GM21529 (cell line): ENCODE measurements around the gene FAM13C.
"Not testable (repeated sequence)": the region's sequence is repeated elsewhere in the genome, so short reads cannot be mapped to it uniquely, and the experiment has no call there.

ENCODE experiments used
- ATAC-seq: cut with Tn5 transposase; IDR thresholded peaks from one replicate; pipeline ENCODE4 v1.9.1; 2021; ENCODE audit not compliant: unreplicated experiment

Gene FAM13C

GRCh38 chr10:59362144-59362958 lies at the start of gene FAM13C:
FAM13C (minus strand) TSS chr10:59362549; CDS start chr10:59362460, 89 bp downstream.
- ATAC-seq = no peak

GRCh38 chr10:59405235-59405634 lies 42.9 kb upstream of the FAM13C start:
- ATAC-seq = no peak

- ATAC-seq = no peak
Observed at GRCh38 chr10:59400214-59400613, 37.9 kb upstream of the FAM13C start.

- not testable (repeated sequence) for ATAC-seq
Observed at GRCh38 chr10:59399329-59399728, 37.0 kb upstream of the FAM13C start.

- no peak for ATAC-seq
Observed at GRCh38 chr10:59397961-59398360, 35.6 kb upstream of the FAM13C start.

- ATAC-seq = no peak
Observed at GRCh38 chr10:59395984-59396383, 33.6 kb upstream of the FAM13C start.

- ATAC-seq = no peak
Observed at GRCh38 chr10:59393349-59393748, 31.0 kb upstream of the FAM13C start.

GRCh38 chr10:59391060-59391459 lies 28.7 kb upstream of the FAM13C start:
- ATAC-seq = no peak

GRCh38 chr10:59388671-59388976 lies 26.3 kb upstream of the FAM13C start:
- ATAC-seq = no peak

GRCh38 chr10:59387951-59388670 lies 25.8 kb upstream of the FAM13C start:
- no peak for ATAC-seq

GRCh38 chr10:59384761-59385160 lies 22.4 kb upstream of the FAM13C start:
- no peak for ATAC-seq

GRCh38 chr10:59383908-59384307 lies 21.6 kb upstream of the FAM13C start:
- ATAC-seq = no peak

- ATAC-seq = no peak
Observed at GRCh38 chr10:59383436-59383835, 21.1 kb upstream of the FAM13C start.

- no peak for ATAC-seq
Observed at GRCh38 chr10:59382831-59383295, 20.5 kb upstream of the FAM13C start.

GRCh38 chr10:59381687-59382086 lies 19.3 kb upstream of the FAM13C start:
- no peak for ATAC-seq

- ATAC-seq = no peak
Observed at GRCh38 chr10:59376846-59377245, 14.5 kb upstream of the FAM13C start.

- ATAC-seq = no peak
Observed at GRCh38 chr10:59375990-59376389, 13.6 kb upstream of the FAM13C start.

GRCh38 chr10:59374916-59375315 lies 12.6 kb upstream of the FAM13C start:
- no peak for ATAC-seq

- no peak for ATAC-seq
Observed at GRCh38 chr10:59373071-59373470, 10.7 kb upstream of the FAM13C start.

GRCh38 chr10:59372543-59372942 lies 10.2 kb upstream of the FAM13C start:
- no peak for ATAC-seq

- no peak for ATAC-seq
Observed at GRCh38 chr10:59366290-59366689, 3.9 kb upstream of the FAM13C start.

GRCh38 chr10:59363446-59363958 lies 1.2 kb upstream of the FAM13C start:
- no peak for ATAC-seq
